Hepatocyte (in vitro differentiated cells): ENCODE results near the gene CARMIL3.

ENCODE experiments used
- CTCF ChIP-seq: fragments of 200-600 bp; sonication (generic); IDR thresholded peaks from 2 replicates; pipeline ENCODE4 v1.5.1; 2016; ENCODE audit warnings: antibody characterized with exemption, mild to moderate bottlenecking; ENCODE audit not compliant: poor library complexity
- EZH2 ChIP-seq: fragments of 200-600 bp; sonication (generic); IDR thresholded peaks from 2 replicates; pipeline ENCODE4 v1.6.1; 2016; ENCODE audit warnings: antibody characterized with exemption, mild to moderate bottlenecking, borderline replicate concordance
- EZH2phosphoT487 ChIP-seq: fragments of 200-600 bp; sonication (generic); IDR thresholded peaks from one replicate; pipeline ENCODE4 v1.6.1; 2018; ENCODE audit warnings: antibody characterized with exemption, mild to moderate bottlenecking, low read depth, moderate library complexity; ENCODE audit not compliant: unreplicated experiment, severe bottlenecking

GRCh38 chr14:24080142-24080530 lies 28.3 kb downstream of the CARMIL3 start:
- TF ChIP-seq EZH2, result no peak
- TF ChIP-seq CTCF, result no peak
- TF ChIP-seq EZH2phosphoT487, result no peak
